ELR (cell line): ENCODE data around the gene HJURP.

Source experiments
- DNase-seq: peaks from one replicate; pipeline ENCODE4 v3.0.0-alpha.2; 2015; ENCODE audit warnings: low read depth

HJURP gene

GRCh38 chr2:233847248-233847898 is 7.0 kb downstream of the HJURP start:
- DNase-seq = no peak

GRCh38 chr2:233846387-233847247 is 7.7 kb downstream of the HJURP start:
- no peak for DNase-seq

- DNase-seq = no peak
Measured at GRCh38 chr2:233845301-233846060, 8.9 kb downstream of the HJURP start.

- no peak for DNase-seq
Measured at GRCh38 chr2:233844836-233845235, 9.5 kb downstream of the HJURP start.

GRCh38 chr2:233844064-233844807 is 10.1 kb downstream of the HJURP start:
- DNase-seq = no peak

- DNase-seq = no peak
Measured at GRCh38 chr2:233841183-233841582, 13.2 kb downstream of the HJURP start.

GRCh38 chr2:233840520-233840919 is 13.8 kb downstream of the HJURP start:
- no peak for DNase-seq

GRCh38 chr2:233839447-233839820 is 14.9 kb downstream of the HJURP start:
- DNase-seq = no peak

- no peak for DNase-seq
Measured at GRCh38 chr2:233838726-233839446, 15.4 kb downstream of the HJURP start.

GRCh38 chr2:233838251-233838650 is 16.1 kb downstream of the HJURP start:
- no peak for DNase-seq

GRCh38 chr2:233837694-233838229 is 16.6 kb downstream of the HJURP start:
- no peak for DNase-seq

- no peak for DNase-seq
Measured at GRCh38 chr2:233836359-233836758, 18.0 kb downstream of the HJURP start.

GRCh38 chr2:233835230-233836186 is 18.8 kb downstream of the HJURP start:
- no peak for DNase-seq

GRCh38 chr2:233833345-233833744 is 21.0 kb downstream of the HJURP start:
- no peak for DNase-seq

- DNase-seq = peak; percentile 48
Measured at GRCh38 chr2:233832869-233833311, 21.4 kb downstream of the HJURP start.

- peak; percentile 41 for DNase-seq
Measured at GRCh38 chr2:233832414-233832813, 21.9 kb downstream of the HJURP start.

- DNase-seq = no peak
Measured at GRCh38 chr2:233831861-233832260, 22.5 kb downstream of the HJURP start.

GRCh38 chr2:233831011-233831721 is 23.2 kb downstream of the HJURP start:
- DNase-seq = no peak

GRCh38 chr2:233830111-233830802 is 24.1 kb downstream of the HJURP start:
- no peak for DNase-seq
